NCI-H524 (cell line): ENCODE results near the gene AK5.

Experiments
- DNase-seq, 2 experiments: peaks; one replicate each; lab custom pipeline; 2025; lab: John Stamatoyannopoulos, UW

The AK5 gene

DNA sequence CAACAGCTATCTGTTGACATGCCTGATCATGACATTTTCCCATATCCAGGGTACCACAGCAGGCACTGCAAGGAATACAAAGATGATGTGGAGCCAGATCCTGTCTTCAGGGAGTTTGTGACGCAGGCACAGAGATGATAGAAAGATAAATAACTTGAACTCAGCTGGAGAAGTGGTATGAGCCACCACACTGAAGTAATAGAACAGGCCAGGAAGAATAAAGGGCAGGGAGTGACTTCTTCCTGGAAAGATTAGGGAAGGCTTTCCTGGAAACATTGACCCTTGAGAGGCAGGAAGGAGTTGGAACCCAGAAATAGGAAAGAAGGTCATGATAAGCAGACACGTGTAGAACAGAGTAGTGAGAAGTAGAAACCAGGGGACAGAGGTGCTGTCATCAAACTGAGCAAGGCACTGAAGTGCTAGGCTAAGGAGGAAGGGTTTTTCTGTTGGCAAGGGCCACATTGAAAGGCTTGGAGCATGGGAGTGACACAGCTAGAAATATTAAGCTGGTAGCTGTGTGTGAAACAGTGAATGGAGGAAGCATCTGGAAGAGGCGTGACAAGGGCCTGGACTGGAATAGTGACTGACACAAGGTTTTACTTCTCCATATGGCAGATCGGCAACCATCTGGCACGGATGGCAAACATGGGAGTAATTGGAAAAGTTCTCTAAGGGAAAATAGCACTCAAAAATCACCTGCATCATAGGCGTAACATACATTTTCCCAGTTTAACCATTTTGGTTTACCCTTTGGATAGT, 68.4 kb downstream of the AK5 start:
- DNase-seq: peak; percentile 88 to 92

DNA sequence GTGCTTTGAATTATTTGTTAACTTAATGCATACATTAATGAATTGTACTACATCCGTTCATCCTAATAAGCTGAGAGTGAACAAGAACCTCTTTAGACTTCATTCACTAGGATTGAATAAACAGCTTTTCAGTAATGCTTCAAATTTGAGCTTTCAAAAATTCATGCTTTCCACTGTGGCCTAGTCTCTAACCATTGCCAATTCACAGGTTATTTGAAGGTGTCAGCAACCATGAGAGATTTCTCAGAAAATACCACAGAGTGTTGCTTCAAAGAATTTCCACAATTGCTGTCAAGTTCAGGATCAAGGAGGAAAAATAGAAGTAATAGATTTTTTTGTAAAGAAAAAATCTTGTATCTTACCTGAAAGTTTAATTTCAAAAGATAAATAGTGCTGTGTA, 72.7 kb downstream of the AK5 start:
- DNase-seq: no peak

DNA sequence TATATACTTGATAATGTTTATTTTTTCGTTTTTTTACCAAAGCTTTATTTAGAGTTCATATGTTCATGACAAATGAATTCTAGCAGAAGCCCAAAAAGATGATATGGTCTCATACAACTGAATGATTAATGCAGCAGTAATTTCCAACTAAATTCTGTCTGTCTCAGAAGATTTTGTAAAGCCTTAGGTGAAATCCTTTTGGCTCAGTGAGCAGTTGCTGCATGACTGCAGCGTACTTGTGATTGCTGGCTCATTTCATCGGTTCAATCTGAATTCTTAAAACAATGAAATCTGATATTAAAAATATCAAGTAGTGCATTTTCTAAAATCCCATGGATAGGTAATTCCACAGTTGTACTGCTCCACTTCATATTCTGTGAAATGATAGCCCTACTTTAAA, 73.2 kb downstream of the AK5 start:
- DNase-seq: no peak

DNA sequence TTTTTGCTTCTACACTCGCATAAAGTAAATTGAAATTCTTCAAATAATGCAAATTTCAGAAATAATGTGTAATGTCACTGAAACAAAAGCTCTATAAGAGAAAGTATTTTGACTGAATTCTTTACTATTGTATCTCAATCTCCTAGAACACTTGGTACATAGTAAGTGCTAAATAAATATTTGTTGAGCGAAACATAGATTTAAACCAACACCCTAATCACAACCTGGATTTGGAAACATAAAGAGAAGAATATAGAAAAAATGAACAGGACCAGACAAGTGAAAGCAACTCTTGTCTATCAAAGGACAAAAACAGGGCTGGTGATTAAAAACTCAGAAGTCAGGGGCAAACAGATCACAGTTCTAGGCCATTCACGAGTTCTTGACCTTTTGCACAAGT, 74.3 kb downstream of the AK5 start:
- DNase-seq: no peak

DNA sequence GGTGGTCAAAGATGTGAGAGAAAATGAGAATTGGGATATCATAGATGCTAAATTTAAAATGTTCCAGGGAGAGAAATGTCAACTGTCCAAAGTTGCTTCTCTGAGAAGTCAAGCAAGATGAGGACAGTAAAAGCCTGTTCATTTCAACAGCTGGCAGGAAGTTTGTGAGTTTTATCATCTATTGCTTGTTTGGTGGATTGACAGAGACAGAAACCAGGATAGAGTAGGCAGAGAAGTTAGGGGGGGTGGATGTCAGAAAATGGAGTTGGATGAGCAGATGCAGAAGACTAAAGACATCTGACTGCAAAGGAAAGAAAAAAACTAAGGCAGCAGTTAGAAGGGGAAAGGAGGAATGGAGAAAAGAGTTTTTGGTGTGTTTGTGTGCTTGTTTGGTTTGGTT, 78.4 kb downstream of the AK5 start:
- no peak for DNase-seq

DNA sequence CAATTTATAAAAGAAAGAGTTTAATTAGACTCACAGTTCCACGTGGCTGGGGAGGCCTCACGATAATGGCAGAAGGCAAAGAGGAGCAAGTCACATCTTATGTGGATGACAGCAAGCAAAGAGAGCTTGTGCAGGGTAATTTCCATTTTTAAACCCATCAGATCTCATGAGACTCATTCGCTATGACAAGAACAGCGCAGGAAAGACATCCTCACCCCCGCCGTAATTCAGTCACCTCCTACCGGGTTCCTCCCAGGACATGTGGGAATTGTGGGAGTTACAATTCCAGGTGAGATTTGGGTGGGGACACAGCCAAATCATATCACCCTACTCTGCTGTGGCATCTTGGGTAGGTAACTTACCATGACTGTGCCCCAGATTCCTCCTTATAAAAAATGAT, 79.8 kb downstream of the AK5 start:
- DNase-seq: no peak

DNA sequence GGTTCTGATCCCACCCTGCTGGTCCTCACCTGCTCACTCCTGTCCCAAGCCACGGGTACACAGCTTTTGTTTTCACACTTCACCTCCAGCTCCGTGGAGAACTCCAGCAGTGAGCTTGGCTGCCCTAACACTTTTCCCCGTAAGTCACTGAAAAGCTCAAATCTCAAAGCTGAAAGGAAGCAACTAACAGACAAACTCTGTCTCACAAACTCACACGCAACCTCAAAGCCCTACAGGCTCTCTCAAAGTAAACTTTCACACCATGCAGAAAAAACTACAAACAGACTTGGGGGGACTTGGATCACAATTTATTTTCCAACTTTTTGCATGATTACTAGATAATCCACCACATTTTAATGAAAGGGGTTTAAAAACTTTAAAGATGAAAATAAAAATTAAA, 88.3 kb downstream of the AK5 start:
- no peak for DNase-seq

DNA sequence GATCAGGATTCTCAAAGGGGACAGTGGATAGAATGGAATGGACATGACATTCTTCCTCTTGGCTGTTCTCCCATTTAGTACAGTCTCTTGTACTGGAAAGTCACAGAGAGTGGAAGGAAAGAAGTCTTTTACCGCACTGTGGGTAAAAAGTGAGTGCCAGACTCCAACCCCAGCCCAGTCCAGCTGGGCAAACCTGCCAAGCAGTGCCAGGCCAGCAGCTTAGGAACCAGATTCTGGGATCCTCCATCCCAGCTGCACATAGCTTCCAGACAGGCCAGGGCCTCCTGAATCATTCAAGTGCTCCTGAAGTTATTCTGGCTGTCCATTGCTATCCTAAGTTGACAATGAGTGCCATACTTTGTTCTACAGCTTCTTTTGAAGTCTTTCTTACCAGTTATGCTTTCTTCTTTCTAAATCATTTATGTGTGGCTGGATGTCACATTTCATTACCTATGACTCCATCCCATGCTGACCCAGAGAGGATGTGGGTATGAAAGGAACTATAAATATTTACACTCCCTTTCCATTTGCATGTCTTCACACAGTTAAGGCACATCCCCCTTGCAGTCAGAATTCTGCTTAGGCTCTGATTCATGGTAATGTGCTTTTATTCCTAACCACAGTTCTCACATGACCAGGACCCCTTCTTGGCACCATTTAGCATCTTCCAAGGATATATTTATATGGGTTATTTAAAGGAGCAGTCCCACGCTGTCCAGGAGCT, 88.9 kb downstream of the AK5 start:
- DNase-seq: no peak

DNA sequence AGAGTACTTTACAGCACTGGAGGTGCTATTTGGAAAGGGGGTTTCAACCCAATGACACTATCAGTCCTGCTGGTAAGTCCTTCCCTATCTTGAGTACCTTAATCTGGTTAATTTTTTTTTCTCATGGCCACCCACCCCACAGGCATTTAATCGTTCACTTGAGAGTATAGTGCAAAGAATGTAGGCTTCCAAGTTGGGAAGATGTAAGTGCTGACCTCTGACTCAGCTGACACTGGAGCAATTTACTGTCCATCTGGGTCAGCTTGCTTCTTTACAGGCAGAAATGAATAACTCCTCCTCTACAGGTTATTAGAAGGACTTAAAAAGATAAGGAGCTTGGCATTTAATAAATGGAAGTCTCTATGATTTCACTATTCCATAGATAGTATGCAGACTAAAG, 89.6 kb downstream of the AK5 start:
- no peak for DNase-seq

DNA sequence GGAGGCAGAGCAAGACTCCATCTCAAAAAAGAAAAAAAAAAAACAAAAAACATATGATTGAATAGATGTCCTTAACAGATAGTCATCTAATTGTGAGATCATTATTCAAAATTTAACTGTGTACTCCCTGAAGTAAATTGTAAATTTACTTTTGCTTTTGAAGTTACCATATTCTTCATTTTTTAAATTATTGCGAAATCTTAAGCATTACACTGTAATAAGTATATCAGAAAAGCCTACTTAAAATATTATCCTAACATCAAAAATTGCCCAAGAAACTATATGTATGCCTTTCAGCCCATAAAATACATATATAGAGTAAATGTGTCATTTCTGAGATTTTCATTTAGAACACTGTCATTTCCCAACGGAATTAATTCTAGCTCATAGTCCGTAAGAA, 91.9 kb downstream of the AK5 start:
- no peak for DNase-seq

DNA sequence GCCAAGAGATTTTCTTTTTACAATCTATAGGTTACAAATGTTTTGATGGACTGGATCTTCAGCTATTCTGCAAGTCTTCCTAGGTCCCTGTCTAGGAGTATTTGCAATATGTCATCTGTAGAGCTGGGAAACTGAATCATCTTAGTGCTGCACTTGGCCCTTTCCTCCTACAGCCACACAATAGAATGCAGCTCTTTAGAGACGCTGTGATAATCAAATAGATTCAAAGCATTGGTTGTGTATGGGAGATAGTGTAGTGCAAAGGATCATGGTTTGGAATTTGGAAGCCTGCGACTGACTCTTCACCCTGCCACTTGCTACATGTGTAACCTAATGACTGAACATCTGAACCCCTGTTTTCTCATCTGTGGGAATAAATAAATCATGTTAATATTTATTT, 93.7 kb downstream of the AK5 start:
- no peak for DNase-seq

DNA sequence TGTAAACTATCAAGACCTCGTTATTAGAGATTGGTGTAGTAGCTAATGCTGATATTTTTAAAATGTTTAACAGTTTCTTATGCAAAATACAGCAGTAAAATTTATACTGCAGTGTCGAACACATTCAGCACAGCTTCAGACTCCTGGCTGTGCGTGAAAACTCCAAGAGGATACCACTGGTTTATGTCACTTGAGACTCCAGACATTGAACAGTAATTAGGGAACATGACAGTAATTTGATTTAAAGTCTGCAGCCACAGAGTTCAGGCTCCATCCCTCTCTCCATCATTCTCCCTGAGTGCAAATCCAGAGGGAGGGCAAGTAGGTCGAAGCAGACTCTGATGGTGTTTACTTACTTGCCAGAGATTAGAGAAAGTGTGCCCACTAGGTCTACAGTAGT, 94.2 kb downstream of the AK5 start:
- no peak for DNase-seq

DNA sequence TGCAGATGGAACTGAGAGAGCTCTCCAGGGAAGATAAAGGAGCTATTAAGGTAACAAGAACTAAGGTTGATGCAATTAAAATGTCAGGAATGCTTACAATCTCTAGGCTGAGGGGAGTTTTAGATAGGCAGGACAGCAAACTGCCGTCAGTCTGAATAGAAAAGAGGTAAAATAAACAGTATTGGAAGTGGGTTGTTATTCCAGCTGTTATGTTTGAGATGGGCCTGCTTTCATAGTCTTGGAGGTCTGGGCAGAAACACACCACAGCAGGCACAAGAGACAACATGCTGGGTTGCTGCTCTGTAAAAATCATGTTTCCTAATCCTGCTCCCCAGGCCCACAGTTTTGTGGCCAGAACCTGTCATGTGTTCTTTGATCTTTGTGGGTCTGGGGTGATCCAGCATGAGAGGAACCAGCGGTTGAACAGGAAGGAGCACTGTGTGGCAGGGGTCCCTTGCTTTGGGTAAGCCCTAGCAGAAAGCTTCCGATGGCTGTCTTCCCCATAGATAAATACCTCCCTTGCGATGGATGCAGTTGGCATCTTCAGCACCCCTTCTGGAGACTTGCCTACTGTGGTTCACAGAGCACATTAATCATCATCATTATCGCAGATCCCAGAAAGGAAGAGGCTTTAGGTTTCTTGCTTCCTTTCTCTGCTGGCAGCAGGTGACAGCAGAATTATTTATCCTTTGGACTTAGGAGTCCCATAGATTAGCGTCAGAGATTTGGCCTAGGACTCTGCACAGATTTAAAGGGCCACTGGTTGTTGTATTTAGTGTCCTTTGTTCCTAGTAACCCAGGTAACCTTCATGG, 97.1 kb downstream of the AK5 start:
- DNase-seq: no peak

DNA sequence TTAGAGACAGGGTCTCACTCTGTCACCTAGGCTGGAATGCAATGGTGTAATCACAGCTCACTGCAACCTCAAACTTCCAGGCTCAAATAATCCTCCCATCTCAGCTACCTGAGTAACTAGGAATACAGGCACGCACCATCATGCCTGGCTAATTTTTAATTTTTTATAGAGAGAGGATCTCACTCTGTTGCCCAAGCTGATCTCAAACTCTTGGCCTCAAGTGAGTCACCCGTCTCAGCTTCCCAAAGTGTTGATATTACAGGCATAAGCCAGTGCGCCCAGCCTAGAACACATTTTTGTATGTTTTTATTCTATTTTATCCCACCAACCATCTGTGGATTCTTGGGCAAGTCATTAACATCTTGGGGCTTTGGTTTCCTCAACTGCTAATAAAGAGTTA, 100.5 kb downstream of the AK5 start:
- DNase-seq: no peak

DNA sequence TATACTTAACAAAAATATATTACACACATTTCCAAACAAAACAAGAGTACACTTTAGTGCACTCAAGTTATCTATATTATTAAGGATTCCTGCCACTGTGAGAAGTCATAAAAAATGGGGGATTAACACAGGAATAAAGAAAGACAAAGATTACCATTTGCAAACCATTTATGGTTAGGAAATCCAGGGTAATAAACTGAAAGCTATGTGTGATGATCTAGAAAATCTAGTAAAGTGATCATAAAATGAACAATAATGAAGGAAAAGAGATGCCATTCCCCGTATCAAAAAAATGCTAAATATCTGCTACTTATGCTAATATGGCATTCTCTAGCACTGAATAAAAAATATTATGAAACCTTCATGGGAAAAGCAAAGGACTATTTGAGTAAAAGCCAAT, 101.4 kb downstream of the AK5 start:
- DNase-seq: no peak

DNA sequence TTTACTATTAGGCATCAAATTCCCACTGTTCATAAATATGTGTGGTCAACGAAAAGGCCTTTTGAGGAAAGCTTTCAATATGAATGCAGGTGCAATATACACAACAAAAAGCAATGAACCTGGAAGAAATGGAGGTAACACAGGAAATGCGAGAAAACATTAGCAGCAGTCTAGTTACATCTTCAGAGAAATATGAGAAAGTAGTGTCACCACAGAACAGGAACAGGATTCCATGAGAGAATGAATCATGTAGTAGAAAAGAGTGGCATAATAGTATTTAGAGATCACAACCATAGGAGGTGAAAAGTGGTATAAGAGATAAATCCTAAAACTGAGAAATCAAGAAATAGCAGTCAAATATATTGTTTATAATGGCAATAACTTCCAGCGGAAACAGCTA, 103.7 kb downstream of the AK5 start:
- no peak for DNase-seq

DNA sequence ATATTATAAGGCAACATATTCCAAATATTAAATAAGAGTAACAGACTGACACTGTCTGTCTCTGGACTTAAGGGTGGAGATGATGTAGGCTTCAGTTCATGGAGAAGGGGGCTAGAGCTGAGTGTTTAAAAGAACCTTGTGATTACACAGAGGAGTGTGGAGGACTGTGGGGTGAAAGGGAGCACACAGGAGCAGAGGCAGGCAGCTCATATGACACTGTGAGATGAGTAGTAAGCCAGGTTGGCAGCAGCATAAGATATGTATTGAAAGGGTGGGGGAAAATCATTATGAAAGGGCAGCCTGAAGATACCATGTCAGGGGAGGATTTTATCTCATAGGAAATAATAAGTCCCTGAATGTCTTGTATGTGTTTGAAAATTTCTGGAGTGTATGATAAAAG, 104.5 kb downstream of the AK5 start:
- DNase-seq: no peak

DNA sequence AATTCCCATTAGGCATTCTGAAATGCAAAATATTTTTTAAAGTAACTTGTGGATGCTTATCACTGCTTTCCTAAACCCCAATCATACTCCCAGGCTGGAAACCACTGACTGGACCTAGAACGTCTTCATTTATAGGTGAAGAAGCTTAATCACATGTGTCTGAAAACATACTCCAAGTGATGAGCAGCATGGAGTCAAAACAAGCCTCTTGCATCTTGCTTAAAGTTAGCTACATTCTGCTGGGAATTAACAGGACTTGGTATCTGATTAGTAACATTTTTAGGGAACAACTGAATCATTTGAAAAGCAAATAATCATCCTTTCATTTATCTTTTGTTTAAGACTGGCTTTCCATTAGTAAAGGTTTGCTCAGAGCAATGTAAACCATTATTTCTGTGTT, 105.7 kb downstream of the AK5 start:
- no peak for DNase-seq

DNA sequence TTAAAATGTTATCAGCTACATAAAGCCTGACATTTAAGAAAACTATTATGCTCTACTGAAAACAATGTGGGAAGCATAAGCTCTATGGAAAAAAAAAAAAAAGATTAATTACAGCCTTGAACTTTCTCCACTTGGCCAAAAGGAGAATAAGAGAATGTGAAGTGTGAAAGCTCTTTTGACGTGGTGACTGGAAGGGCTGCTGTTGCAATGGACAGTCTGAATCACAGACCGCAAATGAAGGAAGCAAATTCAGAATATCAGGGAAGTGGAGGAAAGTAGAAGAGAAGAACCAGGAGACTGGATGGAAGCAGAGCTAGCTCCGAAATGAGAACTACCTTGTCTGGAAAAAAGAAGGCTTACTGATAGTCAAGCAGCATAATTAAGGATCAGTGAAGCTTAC, 106.8 kb downstream of the AK5 start:
- no peak for DNase-seq

DNA sequence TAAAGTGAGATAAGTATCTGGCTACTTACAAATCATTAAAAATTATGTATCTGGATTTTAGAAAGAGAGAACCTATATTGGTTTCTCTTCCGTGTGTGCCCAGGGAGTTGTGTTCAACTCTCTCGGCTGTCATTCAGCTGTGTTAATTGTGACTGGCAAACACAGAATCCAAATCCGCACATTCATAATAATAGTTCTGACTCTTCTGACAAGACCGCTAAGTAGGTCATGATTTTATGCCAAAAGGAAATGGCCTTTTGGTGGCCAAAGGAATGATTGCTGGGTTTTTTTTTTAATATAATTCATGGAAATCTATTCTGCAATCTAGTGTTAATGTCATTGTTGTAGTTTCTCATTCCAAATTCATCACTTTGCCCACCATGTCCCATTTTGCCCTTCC, 110.7 kb downstream of the AK5 start:
- no peak for DNase-seq

DNA sequence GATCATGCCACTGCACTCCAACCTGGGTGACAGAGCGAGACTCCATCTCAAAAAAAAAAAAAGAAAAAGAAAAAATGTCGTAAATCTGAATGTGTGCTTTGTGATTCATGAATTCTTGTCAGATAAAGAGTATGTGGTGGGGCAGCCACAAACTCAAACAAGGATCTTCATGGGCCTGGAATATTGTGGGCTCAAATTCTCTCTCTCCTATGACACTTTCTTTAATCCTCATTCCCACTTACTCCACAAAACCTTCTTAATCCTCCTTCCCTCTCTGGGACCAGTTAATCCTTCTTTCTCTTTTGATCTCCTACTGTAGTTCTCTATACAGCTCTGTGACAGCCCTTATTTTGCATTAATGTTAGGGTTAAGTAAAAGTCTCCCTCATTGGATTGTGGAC, 112.3 kb downstream of the AK5 start:
- peak; percentile 23 to 62 for DNase-seq

DNA sequence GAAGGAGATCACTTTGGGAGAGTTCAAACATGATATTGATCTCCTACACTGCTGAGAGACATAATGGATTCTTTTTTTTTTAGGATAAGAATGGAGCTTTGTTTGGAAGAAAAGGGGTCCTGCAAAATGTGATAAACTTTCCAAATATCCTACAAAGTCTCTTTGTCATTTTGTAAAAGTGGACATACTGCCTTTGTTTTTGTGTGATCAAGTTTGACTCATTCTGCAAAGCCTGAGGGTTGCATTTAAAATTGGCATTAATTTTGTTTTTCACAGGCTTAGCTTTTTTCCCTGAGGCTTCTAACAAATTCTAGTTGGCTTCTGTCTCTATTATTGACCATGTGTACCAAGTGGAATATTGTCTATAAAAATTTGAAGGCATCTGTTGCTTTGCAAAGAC, 113.2 kb downstream of the AK5 start:
- no peak for DNase-seq

DNA sequence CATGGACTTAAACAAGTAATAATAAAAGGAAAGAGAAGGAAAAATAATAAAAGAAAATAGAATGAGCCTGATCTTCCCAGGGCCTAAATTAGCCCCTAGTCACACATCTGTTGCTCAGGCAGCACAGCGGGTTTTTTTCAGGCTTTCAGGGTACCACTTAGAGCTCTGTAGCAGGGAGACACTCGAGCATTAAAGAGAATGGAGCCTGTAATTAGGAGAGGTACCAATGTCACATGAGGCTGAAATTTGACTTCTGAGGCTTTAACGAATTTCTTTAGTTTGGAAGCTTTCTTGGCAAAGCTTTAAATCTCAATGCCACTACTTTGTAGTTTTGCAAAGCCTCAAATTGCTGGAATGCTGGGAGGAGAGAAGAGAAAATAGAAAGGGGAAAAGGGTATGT, 116.3 kb downstream of the AK5 start:
- DNase-seq: peak; percentile 34 to 58
